ENCODE results near the gene DZIP1L.

GRCh38 chr3:138082085-138082991 is 33.1 kb downstream of the DZIP1L start:
- TF ChIP-seq REST (IDR thresholded peaks at IDR 0.05; ENCODE audit: insufficient read depth in 1 of 2, low read depth in 2 of 2, low read length in 1 of 2) = no peak
- no peak for TF ChIP-seq CTCF (IDR thresholded peaks at IDR 0.05)
- TF ChIP-seq POLR2AphosphoS5 (IDR thresholded peaks at IDR 0.05; ENCODE audit: low read depth, low read length) = no peak

All from Panc1 (cell line).